HG02623 (cell line): ENCODE data around the gene COL6A5.
"Not testable (repeated sequence)": the region's sequence is repeated elsewhere in the genome, so short reads cannot be mapped to it uniquely, and the experiment has no call there.

Experiments used
- ATAC-seq: cut with Tn5 transposase; IDR thresholded peaks from one replicate; pipeline ENCODE4 v1.9.1; 2021; ENCODE audit warnings: moderate library complexity; ENCODE audit not compliant: unreplicated experiment

The COL6A5 gene

DNA sequence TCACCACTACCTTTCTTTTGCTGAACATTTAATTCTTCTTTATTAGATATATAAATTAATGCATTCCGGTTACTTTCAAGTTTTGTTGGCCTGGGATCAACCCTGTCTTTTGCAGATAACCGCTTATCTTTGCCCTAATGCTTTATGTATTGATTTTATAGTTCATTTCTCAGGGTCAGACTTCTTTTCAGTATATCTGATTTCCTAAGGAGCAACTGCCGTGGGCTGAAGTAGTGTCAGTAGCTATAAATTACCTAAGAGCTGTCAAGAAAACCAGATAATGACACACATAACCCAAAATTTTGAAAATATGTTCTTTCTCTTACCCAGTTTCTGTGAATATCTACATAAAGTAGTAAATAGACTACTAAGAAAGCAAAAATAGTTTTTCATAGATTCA, 38.0 kb downstream of the COL6A5 start:
- no peak for ATAC-seq

- no peak for ATAC-seq
Measured at GRCh38 chr3:130384476-130385025, 39.1 kb downstream of the COL6A5 start.

GRCh38 chr3:130386604-130387263, 41.3 kb downstream of the COL6A5 start:
- no peak for ATAC-seq

- no peak for ATAC-seq
Measured at GRCh38 chr3:130389743-130390478, 44.4 kb downstream of the COL6A5 start.

DNA sequence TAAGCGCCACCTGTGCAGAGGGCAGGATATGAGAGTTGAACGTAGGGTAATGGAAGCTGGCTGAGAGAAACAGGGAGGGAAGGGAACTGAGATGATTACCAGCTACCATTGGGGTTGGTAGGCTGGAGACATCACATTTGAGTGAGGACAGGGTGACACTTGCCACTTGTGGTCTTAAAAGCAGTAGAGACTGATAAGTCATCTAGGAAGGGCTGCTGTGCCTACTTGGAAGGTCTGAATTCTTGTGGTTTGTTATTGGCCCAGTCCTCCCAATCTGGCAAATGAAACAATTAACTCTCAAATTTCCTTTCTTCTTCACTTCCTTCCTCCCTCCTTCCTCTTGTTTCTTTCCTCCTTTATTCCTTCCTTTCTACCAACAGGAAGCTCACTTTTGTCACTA, 46.8 kb downstream of the COL6A5 start:
- ATAC-seq = no peak

DNA sequence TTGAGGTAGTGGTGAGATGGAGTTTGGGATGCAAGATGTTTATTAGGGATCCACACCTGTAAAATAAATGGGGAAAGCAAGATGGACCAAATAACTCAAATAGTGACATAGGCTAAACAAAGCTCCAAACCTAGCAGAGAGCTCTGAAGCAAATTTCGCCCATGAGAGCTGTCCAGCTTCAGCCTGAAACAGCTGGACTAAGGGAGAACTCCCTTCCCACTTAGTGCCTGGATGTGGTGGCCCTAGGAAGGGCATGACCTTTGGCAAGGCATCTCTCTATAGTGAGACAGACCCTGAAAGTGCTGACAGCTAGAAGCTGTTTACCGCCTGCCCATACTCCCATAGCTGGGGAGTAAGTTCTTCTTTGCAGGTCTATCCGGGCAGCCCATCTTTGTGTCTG, 48.1 kb downstream of the COL6A5 start:
- ATAC-seq = no peak

DNA sequence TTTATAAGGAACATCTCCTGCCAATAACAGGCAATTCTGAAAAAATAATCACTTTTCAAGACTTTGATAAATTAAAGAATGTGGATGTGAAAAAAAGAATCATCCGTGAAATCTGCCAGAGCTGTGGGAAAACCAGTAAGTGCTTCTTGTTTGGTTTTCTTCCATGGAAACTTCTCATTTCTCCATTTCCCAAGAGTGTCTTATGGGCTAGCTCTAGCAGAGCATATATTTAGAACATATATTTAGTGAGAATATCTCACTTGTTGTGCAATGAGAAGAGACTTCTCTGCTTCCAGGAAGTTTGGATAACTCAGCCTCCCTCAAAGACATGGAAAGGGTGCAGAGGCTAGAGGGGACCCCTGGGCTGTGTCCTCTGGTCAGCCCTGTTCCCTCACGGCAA, 49.9 kb downstream of the COL6A5 start:
- no peak for ATAC-seq

- ATAC-seq = no peak
Measured at GRCh38 chr3:130395916-130396315, 50.4 kb downstream of the COL6A5 start.

DNA sequence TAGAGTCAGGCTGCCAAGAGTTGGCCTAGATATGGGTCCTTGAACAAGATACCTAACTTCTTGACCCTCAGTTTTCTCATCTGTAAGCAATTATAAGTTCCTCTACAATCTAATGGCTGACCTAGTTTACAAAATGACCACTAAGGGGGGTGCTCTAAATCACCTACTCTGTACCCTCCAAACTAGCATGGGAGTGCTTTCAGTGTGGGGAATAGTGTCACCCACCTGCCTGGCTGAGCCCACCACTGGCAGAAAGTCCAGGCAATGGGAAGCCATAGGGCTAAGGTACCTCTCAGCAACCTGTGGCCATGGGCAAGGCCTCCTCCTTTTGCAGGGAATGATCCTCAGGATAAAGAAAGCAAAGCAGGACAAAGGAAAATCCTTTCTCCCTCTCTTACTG, 58.9 kb downstream of the COL6A5 start:
- ATAC-seq = no peak

DNA sequence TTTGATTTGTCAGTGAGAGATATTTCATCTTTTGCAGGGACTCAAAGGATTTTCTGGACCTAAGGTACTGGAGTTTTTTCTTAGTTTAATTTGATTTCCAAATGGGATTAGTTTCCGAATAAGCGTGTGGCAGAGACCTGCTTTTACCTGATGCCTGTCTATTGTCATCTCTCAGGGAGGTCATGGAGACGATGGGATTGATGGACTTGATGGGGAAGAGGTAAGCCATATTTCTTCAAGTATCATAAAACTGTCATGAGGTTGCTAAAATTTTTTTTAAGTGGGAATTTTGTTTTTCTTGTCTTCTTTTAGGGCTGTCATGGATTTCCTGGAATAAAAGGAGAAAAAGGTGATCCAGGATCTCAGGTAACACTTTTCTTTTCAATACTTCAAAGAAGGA, 60.5 kb downstream of the COL6A5 start:
- ATAC-seq = no peak

DNA sequence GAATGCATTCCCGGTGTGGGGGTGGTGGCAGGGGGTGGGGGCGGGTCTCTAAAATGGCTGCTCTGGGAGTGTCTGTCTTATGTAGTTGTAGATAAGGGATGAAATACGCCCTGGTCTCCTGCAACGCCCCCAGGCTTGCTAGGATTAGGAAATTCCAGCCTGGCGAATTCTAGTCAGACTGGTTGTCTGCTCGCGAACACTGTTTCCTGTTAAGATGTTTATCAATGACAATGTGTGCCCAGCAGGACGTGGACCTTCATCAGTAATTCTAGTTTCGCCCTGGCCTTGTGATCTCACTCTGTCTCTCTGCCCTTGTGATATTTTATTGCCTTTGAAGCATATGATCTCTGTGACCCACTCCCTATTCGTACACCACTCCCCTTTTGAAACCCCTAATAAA, 62.8 kb downstream of the COL6A5 start:
- ATAC-seq = not testable (repeated sequence)

DNA sequence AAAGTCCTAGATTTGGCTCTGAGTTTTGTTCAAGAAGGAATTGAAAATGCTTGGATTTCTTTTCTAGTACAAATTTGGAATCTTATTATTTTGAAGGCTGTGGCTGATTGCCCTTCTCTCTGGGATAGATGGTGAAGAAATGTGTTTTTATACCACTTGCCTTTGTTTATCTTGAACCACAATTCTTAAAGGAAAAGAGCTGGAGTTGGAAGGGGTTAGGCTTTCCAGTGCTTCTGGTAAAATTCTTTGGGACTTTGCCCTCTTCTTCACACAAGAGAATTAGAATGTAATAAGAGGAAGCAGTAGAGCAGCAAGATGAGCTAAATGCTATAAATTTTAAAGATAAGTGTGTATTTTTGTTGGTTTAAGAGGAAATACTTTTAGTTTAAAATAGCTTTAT, 65.8 kb downstream of the COL6A5 start:
- ATAC-seq = no peak

- ATAC-seq = no peak
Measured at GRCh38 chr3:130412991-130413560, 67.6 kb downstream of the COL6A5 start.

GRCh38 chr3:130414457-130414856, 69.0 kb downstream of the COL6A5 start:
- no peak for ATAC-seq

GRCh38 chr3:130420466-130420865, 75.0 kb downstream of the COL6A5 start:
- ATAC-seq = no peak

- no peak for ATAC-seq
Measured at GRCh38 chr3:130423064-130423463, 77.6 kb downstream of the COL6A5 start.

- ATAC-seq = no peak
Measured at GRCh38 chr3:130424837-130425236, 79.4 kb downstream of the COL6A5 start.

DNA sequence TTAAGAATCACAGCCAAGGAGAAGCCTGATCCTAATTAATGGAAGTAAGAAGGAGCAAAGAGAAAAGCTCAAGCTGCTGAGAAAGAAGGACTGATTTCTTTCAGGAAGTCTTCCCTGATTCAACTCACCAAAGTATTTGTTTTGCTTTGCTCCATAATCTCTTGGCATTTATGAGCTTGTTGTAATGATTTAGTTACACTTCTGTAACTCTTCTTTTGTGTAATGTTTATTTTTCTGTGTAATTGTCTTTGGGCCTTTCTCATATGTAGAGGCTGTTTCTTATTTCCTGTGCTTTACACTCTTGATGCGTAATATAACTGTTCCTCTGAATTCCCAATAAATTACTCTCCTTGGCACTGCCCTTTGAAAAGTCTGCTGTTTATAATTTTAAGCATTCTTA, 80.0 kb downstream of the COL6A5 start:
- no peak for ATAC-seq

- ATAC-seq = no peak
Measured at GRCh38 chr3:130426206-130426605, 80.7 kb downstream of the COL6A5 start.

DNA sequence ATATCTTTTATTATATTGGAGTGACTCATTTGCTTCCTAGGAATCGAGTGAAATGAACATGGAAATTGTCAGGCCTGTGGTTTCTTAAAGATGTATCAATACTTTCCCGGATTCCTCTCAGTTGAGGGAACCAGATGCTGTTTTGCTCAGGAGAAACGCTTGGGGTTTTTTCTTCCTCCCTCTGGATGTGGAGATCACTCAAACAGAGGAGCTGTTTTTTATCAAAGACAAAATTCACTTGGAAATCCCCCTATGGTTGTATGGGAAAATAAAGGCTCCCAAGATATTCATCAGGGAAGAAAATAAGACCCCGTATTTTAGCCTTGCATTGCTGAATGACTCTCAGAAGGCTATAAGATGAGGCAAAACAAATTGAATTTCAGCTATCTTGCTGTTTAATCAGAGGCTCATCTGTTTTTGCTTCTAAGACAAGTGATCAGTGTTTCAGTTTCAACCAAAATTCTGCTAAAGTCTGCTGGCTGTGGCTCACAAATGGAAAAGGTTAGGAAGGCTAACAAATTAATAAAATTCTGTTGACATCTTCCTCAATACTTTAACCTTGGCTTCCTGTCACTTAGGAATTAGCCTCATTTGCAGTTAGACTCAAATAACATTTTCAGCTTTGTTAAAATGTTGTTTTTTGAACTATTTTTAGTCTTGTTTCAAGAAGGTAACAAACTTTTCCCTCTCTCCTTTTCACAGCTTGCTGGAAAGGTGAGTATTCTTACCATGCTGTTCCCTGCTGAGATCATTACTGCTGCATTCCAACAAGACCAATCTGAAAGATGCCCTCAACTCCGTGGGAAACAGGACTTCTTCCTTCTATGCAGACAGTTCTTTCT, 83.6 kb downstream of the COL6A5 start:
- no peak for ATAC-seq

DNA sequence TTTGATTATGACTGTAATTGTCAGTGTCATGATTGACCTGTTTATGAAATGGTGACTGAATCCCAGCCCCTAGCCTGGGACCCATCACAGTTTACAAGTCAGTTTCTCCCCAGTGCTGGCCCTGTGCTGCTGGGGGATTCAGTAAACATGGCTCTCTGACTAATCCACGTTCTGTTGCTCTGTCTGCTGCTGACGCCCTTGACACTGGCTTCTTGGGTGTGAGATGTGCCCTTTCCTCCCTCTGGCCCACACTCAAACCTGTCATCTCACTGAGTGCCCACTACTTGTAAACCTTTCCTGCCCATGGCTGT, 84.2 kb downstream of the COL6A5 start:
- no peak for ATAC-seq
